A549 (cell line): ENCODE data around the gene DIS3.

ENCODE experiments used
- CTCF ChIP-seq: fragments of >200 bp; sonication (Bioruptor Twin); formaldehyde crosslinking; IDR thresholded peaks from 3 replicates; pipeline ENCODE4 v1.5.1; 2016
- HMGXB4 ChIP-seq: fragments of 250-450 bp; sonication (Bioruptor Pico); IDR thresholded peaks from 2 replicates; pipeline ENCODE4 v1.5.0; 2021; ENCODE audit warnings: mild to moderate bottlenecking, moderate library complexity, borderline replicate concordance
- MYC ChIP-seq: IDR thresholded peaks from 2 replicates; pipeline ENCODE4 v1.6.1; 2012; ENCODE audit warnings: mild to moderate bottlenecking, inconsistent platforms, low read length, improper control_type of control experiment, borderline replicate concordance
- REST ChIP-seq: fragments of 200-600 bp; sonication (generic); IDR thresholded peaks from 2 replicates; pipeline ENCODE4 v1.6.1; 2016; ENCODE audit warnings: antibody characterized with exemption, mild to moderate bottlenecking, moderate library complexity

- no peak for TF ChIP-seq REST
- no peak for TF ChIP-seq MYC
- TF ChIP-seq CTCF = no peak
- TF ChIP-seq HMGXB4 (CRISPR knock-in tag) = no peak
Observed at GRCh38 chr13:72804301-72804700, 22.6 kb upstream of the DIS3 start.
